Putamen (tissue), 1 donor: ENCODE results near the gene TNFRSF25.
"Not testable (repeated sequence)": the region's sequence is repeated elsewhere in the genome, so short reads cannot be mapped to it uniquely, and the experiment has no call there.

ENCODE experiments used
- DNase-seq: peaks from one replicate; pipeline ENCODE4 v3.0.0-alpha.2; 2016; ENCODE audit warnings: low spot score

TNFRSF25 gene

GRCh38 chr1:6468729-6469461 is 2.9 kb upstream of the TNFRSF25 start:
- DNase-seq = no peak

DNA sequence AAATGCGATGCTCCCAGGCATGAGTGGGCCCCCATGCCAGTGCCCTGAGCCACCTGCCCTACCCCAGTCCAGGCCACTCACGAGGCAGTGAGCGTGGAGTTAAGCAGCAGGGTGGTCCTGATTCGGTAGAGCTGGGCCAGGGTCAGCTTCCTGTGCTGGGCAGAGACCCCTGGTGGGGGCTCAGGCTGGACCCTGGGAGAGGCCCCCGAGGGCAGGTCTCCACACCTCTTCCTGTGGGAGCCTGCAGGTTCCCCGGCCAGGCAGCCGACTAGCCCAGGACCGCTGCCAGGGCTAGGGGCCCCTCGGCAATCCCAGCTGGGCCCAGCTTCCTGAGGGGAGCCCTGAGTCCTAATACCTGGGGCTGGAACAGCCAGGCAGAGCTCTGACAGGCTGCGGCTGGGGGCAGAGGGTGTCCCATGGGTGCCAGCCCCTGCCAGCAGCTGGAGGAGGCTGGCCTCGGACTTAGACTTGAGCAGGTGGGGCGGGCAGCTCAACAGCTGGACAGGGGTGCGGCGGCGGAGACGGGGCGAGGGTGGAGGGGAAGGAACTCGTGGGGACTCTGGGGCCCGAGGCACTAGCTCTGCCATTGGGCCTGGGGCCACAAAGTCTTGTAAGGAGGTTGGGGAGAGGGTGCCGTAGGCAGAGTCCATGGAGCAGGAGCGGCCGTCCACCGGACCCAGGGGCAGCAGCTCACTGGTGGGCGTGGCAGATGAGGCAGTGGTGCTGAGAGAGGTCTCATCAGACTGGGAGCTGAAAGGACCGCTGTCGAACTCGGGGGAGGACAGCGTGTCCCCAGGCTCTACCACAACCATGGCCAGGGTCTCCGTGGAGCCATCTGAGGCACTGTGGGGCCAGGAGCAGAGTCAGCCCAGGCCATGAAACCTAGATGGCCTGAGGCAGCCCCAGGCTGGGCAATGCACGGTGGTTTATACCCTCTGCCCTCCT is 2.0 kb upstream of the TNFRSF25 start:
- DNase-seq = no peak

- DNase-seq = no peak
Measured at GRCh38 chr1:6467224-6467623, 1.3 kb upstream of the TNFRSF25 start.

- no peak for DNase-seq
Measured at GRCh38 chr1:6466751-6467150, 778 bp upstream of the TNFRSF25 start.

- DNase-seq = no peak
Measured at GRCh38 chr1:6465461-6466005, 440 bp downstream of the TNFRSF25 start.

DNA sequence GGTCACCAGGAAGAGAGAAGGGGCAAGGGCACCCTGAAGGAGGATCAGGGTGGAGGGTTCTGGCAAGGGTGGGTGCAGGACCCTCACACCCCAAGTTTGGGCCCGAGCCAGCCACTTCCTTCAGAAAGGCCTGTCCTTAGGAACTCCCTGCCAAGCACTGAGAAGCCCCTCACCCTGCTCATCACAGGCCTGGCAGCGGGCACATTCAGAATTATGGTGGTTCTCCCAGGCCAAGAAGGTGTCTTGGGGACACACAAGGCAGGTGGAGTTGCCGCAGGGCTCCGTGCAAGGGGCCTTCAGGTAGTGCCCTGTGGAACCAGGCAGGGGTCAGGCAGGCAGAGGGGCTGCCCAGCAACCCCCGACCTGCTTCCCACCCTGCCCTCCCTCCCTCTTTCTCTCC is 1.1 kb downstream of the TNFRSF25 start:
- DNase-seq = no peak

GRCh38 chr1:6464514-6464836 is 1.5 kb downstream of the TNFRSF25 start:
- no peak for DNase-seq

GRCh38 chr1:6463120-6463412 is 2.9 kb downstream of the TNFRSF25 start:
- no peak for DNase-seq

DNA sequence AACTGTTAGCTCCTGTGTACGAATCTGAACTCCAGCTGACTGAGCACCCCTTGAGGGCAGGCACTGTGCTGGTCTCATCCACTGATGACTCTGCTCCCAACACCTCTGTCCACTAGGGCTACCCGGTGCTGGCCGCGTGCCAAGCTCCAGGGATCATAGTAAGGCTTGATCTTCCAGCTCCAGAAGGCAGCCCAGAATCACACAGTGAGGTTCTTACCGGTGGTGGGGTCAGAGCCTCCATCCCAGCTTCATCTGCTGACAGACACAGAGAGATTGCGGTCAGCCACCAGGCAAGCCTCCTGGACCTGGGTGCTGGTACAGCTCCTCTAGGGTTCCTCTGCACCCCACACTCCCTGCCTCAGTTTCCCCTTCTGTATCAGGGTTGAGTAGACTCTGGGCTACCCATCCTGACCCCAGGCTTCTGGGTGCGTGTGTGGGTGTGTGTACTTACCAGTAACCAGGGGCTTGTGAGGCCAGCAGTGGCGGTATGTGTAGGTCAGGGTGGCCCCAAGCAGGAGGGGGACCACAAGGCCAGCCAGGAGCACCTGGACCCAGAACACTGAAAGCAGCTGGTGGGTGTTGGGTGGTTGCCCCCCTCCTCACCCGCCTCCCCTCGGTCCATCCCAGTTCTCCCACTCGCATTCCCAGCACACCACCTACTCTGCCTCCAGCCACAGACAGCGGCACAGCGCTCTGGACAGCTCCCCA is 3.4 kb downstream of the TNFRSF25 start:
- no peak for DNase-seq

GRCh38 chr1:6461538-6462411 is 4.2 kb downstream of the TNFRSF25 start:
- no peak for DNase-seq

GRCh38 chr1:6461051-6461530 is 4.9 kb downstream of the TNFRSF25 start:
- DNase-seq = no peak

DNA sequence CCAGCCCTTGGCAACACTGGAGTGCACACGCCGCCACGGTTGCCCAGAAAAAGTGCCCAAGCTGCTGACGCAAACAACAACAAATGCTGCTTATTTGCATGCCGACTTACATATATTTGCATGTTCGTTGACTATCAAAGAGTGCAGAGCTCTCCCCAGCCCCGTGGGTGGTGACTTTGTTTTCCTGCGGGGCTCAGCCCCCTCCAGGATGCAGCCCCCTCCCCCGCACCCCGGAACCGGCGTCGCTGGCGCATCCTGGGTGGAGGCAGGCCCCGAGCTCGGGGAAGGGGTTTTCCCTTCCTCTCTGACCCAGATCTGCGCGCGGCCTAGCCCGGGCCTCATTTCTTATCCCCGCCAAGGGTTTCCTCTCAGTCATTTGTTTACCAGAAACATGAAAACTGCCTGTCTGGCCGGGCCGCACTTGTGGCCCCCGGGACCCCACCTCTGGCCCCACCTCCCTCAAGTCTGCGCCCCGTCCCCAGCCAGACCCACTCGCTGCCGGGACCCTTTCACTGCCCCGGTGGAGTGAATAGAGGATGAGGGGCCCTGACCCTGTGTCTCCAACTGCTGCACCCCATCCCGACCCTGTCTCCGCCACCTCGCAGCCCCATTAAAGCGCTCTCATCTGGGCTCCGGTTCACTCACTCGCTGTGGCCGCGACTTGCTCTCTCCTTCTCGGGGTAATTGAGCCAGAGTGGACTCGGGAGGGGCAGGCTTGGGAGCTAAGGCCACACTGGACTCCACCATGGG is 5.5 kb downstream of the TNFRSF25 start:
- no peak for DNase-seq

- no peak for DNase-seq
Measured at GRCh38 chr1:6459850-6460265, 6.1 kb downstream of the TNFRSF25 start.

- DNase-seq = no peak
Measured at GRCh38 chr1:6456800-6457466, 9.0 kb downstream of the TNFRSF25 start.

DNA sequence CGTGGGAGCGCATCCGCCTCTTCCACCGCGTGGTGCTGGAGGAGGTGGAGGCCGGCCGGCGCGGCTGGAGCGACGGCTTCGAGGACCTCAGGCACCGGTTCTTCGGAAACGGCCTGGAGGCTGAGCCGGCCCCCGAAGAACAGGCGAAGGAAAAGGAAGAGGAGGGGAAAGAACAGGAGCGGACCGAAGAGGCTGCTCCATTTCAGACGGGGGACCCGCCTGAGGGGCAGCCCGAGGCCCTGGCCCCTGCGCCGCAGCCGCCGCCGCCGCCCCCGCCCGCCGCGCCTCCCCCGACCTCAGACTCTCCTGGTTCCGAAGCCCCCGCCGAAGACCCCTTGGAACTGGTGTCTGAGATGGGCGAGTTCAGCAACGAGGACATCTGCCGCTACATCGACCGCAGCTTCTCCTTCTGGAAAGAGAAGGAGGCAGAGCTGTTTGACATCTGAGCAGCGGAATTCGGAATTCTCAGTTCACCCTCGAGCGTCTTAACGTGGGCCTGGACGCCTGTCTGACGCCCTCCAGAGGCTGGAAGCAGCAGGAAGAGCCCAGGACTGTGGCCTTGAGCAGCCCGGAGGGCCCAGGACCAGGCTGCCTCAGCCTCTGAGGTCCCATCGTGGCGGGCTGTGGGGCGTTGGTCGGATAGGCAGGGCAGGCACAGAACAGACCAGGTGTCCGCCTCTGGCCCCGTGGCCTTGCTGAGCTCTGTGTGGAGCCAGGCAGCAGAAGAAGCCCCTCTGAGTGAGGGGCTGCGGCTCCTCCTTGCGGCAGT is 10.0 kb downstream of the TNFRSF25 start:
- DNase-seq = not testable (repeated sequence)

DNA sequence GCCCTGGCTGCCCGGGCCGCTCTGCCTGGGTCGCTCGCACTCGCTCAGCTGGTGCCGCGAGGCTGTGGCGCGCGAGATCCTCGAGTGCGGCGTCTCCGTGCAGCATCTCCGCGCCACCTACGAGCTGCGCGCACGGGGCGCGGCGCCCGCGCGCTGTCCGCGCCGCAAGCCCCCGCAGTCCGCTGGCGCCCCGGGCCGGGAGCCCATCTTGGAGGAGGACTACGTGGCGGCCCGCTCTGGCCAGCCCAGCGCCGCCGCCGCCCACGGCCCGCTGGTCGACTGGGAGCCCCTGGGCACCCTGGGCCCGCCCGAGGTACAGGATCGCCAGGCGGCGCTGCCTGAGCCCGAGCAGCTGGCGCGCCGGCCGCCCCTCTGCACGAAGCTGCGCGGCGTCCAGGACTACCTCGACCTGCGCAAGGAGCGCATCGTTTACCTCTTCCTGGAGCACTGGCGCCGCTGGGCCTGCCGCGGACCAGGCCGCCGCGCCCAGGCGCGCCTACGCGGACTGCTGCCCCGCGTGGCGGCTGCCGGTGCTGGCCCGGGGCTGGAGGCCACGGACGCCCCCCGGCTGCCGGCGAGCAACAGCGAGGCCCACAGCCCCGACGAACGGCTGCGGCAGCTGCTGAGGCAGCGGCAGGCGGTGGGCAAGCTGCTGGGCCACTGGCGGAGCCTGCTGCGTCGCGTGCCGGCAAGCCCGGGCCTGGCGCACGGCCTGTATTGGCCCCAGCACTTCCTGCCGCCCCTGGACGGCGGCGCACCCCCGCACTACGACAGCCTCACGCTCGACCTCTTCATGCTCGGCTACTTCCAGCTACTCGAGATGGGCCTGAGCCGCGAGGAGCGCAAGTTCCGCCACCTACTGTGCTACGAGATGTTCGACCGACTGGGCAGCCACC is 10.9 kb downstream of the TNFRSF25 start:
- no peak for DNase-seq

GRCh38 chr1:6453895-6454855 is 11.8 kb downstream of the TNFRSF25 start:
- not testable (repeated sequence) for DNase-seq
